Neural progenitor cell (in vitro differentiated cells): Measurements from ENCODE around the gene TMCO5A. TPM values are rescaled to one million over a fixed set of nuclear protein-coding genes. Genes with fewer than 3 reads are reported as not detected.

ENCODE experiments used
- DNase-seq: peaks from one replicate; pipeline ENCODE4 v3.0.0-alpha.2; 2016; ENCODE audit warnings: low spot score
- H2AFZ ChIP-seq: fragments of 200-600 bp; sonication (generic); replicated peaks from 2 replicates; pipeline ENCODE4 v1.6.1; 2016; ENCODE audit warnings: antibody characterized with exemption
- H3F3A ChIP-seq: fragments of 200-600 bp; sonication (generic); 2 replicates; pipeline ENCODE4 v1.6.1; 2016; ENCODE audit warnings: antibody characterized with exemption, low read depth
- H3K27ac ChIP-seq: fragments of 200-600 bp; sonication (generic); 2 replicates; pipeline ENCODE4 v1.5.1; 2016; ENCODE audit warnings: mild to moderate bottlenecking
- H3K27me3 ChIP-seq: fragments of 200-600 bp; sonication (generic); 2 replicates; pipeline ENCODE4 v1.6.1; 2016; ENCODE audit warnings: mild to moderate bottlenecking, moderate library complexity
- H3K36me3 ChIP-seq: fragments of 200-600 bp; sonication (generic); 2 replicates; pipeline ENCODE4 v1.5.1; 2016
- H3K4me1 ChIP-seq: fragments of 200-600 bp; sonication (generic); 2 replicates; pipeline ENCODE4 v1.6.1; 2016; ENCODE audit warnings: mixed run types
- H3K4me2 ChIP-seq: fragments of 200-600 bp; sonication (generic); 2 replicates; pipeline ENCODE4 v1.6.1; 2016
- H3K4me3 ChIP-seq: fragments of 200-600 bp; sonication (generic); 2 replicates; pipeline ENCODE4 v1.5.1; 2016
- H3K79me2 ChIP-seq: fragments of 200-600 bp; sonication (generic); 2 replicates; pipeline ENCODE4 v1.6.1; 2016; ENCODE audit warnings: low read depth
- H3K9ac ChIP-seq: fragments of 200-600 bp; sonication (generic); 2 replicates; pipeline ENCODE4 v1.6.1; 2016
- H3K9me3 ChIP-seq: fragments of 200-600 bp; sonication (generic); 2 replicates; pipeline ENCODE4 v1.5.1; 2016; ENCODE audit warnings: low read depth
- H4K20me1 ChIP-seq: fragments of 200-600 bp; sonication (generic); 2 replicates; pipeline ENCODE4 v1.6.1; 2016; ENCODE audit warnings: low read depth
- H3K27ac Mint-ChIP-seq: 3 replicates; pipeline ENCODE4 v1.8.0; 2021; ENCODE audit warnings: mixed read lengths
- H3K27me3 Mint-ChIP-seq: 2 replicates; pipeline ENCODE4 v1.8.0; 2022; ENCODE audit warnings: low read depth, mild to moderate bottlenecking, inconsistent platforms, moderate library complexity, mixed read lengths; ENCODE audit not compliant: insufficient read depth
- H3K36me3 Mint-ChIP-seq: 3 replicates; pipeline ENCODE4 v1.8.0; 2021; ENCODE audit warnings: mixed read lengths
- H3K4me1 Mint-ChIP-seq: 3 replicates; pipeline ENCODE4 v1.8.0; 2021; ENCODE audit warnings: mixed read lengths
- H3K4me3 Mint-ChIP-seq: 3 replicates; pipeline ENCODE4 v1.8.0; 2021; ENCODE audit warnings: mild to moderate bottlenecking, moderate library complexity, mixed read lengths
- H3K9me3 Mint-ChIP-seq: 3 replicates; pipeline ENCODE4 v1.8.0; 2020; ENCODE audit warnings: mixed read lengths
- EZH2 ChIP-seq: fragments of 200-600 bp; sonication (generic); IDR thresholded peaks from 2 replicates; pipeline ENCODE4 v1.6.1; 2017; ENCODE audit warnings: antibody characterized with exemption, mild to moderate bottlenecking, moderate library complexity
- EZH2phosphoT487 ChIP-seq: fragments of 200-600 bp; sonication (generic); IDR thresholded peaks from 2 replicates; pipeline ENCODE4 v1.6.1; 2017; ENCODE audit warnings: antibody characterized with exemption
- total RNA-seq: library from RNA; depleted of rRNA; stranded (reverse); fragments of >200 nt; gene quantifications from 2 replicates; pipeline ENCODE4 v1.2.3, GENCODE V29; 2015; ENCODE audit warnings: low replicate concordance
- TF ChIP-seq, protein P1 (sequence below): fragments of 200-600 bp; sonication (generic); IDR thresholded peaks from 2 replicates; pipeline ENCODE4 v1.5.1; 2017; ENCODE audit warnings: antibody characterized with exemption, mild to moderate bottlenecking

TMCO5A gene
- total RNA-seq, 1 donor from 2014 or later, result not detected

DNA sequence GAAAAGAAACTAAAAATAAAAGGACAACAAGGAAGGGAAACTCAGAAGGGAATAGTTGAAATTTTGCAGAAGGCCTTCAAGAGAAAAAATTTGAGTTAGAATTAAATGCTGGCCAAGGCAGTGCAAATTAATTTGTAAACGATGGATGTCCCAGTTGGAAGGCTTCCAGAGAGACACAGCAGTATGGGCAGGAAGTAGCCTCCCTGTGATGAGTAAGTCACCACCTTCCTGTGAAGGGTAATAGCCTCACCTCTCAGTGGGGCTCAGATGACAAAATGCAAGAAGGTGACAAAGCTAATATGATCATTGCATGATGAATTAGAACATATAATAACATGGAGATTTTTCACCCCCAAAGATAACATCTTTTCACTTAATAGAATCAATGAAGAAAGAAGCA lies 27.3 kb upstream of the TMCO5A start:
- Histone ChIP-seq H3K4me3 (no peak overlapping the region), H2AFZ (no peak overlapping the region), H3F3A (no peaks in the 10 kb centered on the region), H3K9me3 (no peaks in the 10 kb centered on the region), H3K9ac (no peak overlapping the region), H3K79me2 (no peaks in the 10 kb centered on the region), H3K36me3 (no peaks in the 10 kb centered on the region), H3K27me3 (no peaks in the 10 kb centered on the region), H3K4me2 (no peak overlapping the region), H3K27ac (no peak overlapping the region), H3K4me1 (no peaks in the 10 kb centered on the region), H4K20me1 (no peaks in the 10 kb centered on the region)
- Mint-ChIP-seq H3K4me1 (no peaks in the 10 kb centered on the region), H3K4me3 (no peak overlapping the region), H3K9me3 (no peaks in the 10 kb centered on the region), H3K27me3 (no peaks in the 10 kb centered on the region), H3K27ac (no peak overlapping the region), H3K36me3 (no peaks in the 10 kb centered on the region)
- DNase-seq, result no peak
- TF ChIP-seq, protein P1, sequence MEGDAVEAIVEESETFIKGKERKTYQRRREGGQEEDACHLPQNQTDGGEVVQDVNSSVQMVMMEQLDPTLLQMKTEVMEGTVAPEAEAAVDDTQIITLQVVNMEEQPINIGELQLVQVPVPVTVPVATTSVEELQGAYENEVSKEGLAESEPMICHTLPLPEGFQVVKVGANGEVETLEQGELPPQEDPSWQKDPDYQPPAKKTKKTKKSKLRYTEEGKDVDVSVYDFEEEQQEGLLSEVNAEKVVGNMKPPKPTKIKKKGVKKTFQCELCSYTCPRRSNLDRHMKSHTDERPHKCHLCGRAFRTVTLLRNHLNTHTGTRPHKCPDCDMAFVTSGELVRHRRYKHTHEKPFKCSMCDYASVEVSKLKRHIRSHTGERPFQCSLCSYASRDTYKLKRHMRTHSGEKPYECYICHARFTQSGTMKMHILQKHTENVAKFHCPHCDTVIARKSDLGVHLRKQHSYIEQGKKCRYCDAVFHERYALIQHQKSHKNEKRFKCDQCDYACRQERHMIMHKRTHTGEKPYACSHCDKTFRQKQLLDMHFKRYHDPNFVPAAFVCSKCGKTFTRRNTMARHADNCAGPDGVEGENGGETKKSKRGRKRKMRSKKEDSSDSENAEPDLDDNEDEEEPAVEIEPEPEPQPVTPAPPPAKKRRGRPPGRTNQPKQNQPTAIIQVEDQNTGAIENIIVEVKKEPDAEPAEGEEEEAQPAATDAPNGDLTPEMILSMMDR, result no peak
- TF ChIP-seq EZH2, result no peak
- no peak for TF ChIP-seq EZH2phosphoT487

- H3K27me3 Mint-ChIP-seq, result peaks cover 2% of the 10 kb centered on the region
- no peaks in the 10 kb centered on the region for H4K20me1 ChIP-seq
- no peak for DNase-seq
- no peaks in the 10 kb centered on the region for H3K4me1 Mint-ChIP-seq
- no peak overlapping the region for H3K27ac ChIP-seq
- H3K4me2 ChIP-seq, result no peak overlapping the region
- H3K4me3 ChIP-seq, result no peak overlapping the region
- no peak overlapping the region for H3K9ac ChIP-seq
- H2AFZ ChIP-seq, result no peak overlapping the region
- H3K36me3 Mint-ChIP-seq, result no peaks in the 10 kb centered on the region
- no peak overlapping the region for H3K27ac Mint-ChIP-seq
- no peaks in the 10 kb centered on the region for H3K27me3 ChIP-seq
- TF ChIP-seq EZH2 (no peak), EZH2phosphoT487 (no peak)
- TF ChIP-seq, protein P1, result no peak
- H3F3A ChIP-seq, result no peaks in the 10 kb centered on the region
- H3K36me3 ChIP-seq, result no peaks in the 10 kb centered on the region
- peaks cover 6% of the 10 kb centered on the region for H3K9me3 Mint-ChIP-seq
- H3K4me1 ChIP-seq, result no peaks in the 10 kb centered on the region
- no peaks in the 10 kb centered on the region for H3K9me3 ChIP-seq
- no peaks in the 10 kb centered on the region for H3K79me2 ChIP-seq
- H3K4me3 Mint-ChIP-seq, result no peak overlapping the region
These were observed 12.7 kb upstream of the TMCO5A start for GRCh38 chr15:37921527-37922385.

GRCh38 chr15:37926136-37926535 lies 8.3 kb upstream of the TMCO5A start:
- no peak for DNase-seq
- H3K79me2 ChIP-seq, result no peaks in the 10 kb centered on the region
- H3K27ac ChIP-seq, result no peak overlapping the region
- Mint-ChIP-seq H3K27ac (no peak overlapping the region), H3K27me3 (peaks cover 2% of the 10 kb centered on the region), H3K4me3 (no peak overlapping the region), H3K36me3 (no peaks in the 10 kb centered on the region), H3K9me3 (peaks cover 6% of the 10 kb centered on the region), H3K4me1 (peaks cover 17% of the 10 kb centered on the region)
- no peak overlapping the region for H3K9ac ChIP-seq
- H3F3A ChIP-seq, result no peaks in the 10 kb centered on the region
- TF ChIP-seq, protein P1, result no peak
- TF ChIP-seq EZH2, result no peak
- no peaks in the 10 kb centered on the region for H3K4me1 ChIP-seq
- H3K27me3 ChIP-seq, result no peaks in the 10 kb centered on the region
- no peak overlapping the region for H3K4me2 ChIP-seq
- no peaks in the 10 kb centered on the region for H3K9me3 ChIP-seq
- no peak overlapping the region for H2AFZ ChIP-seq
- no peaks in the 10 kb centered on the region for H4K20me1 ChIP-seq
- no peaks in the 10 kb centered on the region for H3K36me3 ChIP-seq
- no peak overlapping the region for H3K4me3 ChIP-seq
